Upper lobe of right lung (tissue), 1 donor: ENCODE measurements around the gene NDUFC2. TPM values are rescaled to one million over a fixed set of nuclear protein-coding genes. Genes with fewer than 3 reads are reported as not detected.

ENCODE experiments used
- ATAC-seq: fragments of 200-7000 bp; cut with Tn5 transposase; one replicate; pipeline ENCODE4 v1.9.1; 2020; ENCODE audit warnings: mild to moderate bottlenecking, moderate library complexity
- DNase-seq: peaks from one replicate; pipeline ENCODE4 v3.0.0-alpha.2; 2020
- H3K27ac ChIP-seq: fragments of 200-600 bp; one replicate; pipeline ENCODE4 v1.8.0; 2022
- H3K27me3 ChIP-seq: fragments of 200-600 bp; one replicate; pipeline ENCODE4 v1.8.0; 2022; ENCODE audit warnings: mild to moderate bottlenecking
- H3K36me3 ChIP-seq: fragments of 200-600 bp; one replicate; pipeline ENCODE4 v1.8.0; 2022
- H3K4me1 ChIP-seq: fragments of 200-600 bp; one replicate; pipeline ENCODE4 v1.8.0; 2022
- H3K4me3 ChIP-seq: fragments of 200-600 bp; one replicate; pipeline ENCODE4 v1.8.0; 2022; ENCODE audit warnings: mild to moderate bottlenecking
- H3K9me3 ChIP-seq: fragments of 200-600 bp; one replicate; pipeline ENCODE4 v1.8.0; 2022
- intact Hi-C: fragments of 100-400 bp; cut with DNase I; formaldehyde crosslinking; loops from one replicate; pipeline ENCODE4 v1.11.0; 2022
- total RNA-seq: library from RNA; stranded (reverse); fragmentation: NEBNext Ultra II Directional; extraction: Animal tissue kit (Norgen Biotek cat#: 25700); gene quantifications from one replicate; pipeline ENCODE4 v1.2.1, GENCODE V29; 2021
- TF ChIP-seq, protein P1 (sequence below): fragments of 200-600 bp; IDR thresholded peaks from one replicate; pipeline ENCODE4 v1.8.0; 2022; ENCODE audit warnings: antibody characterized with exemption
- donor health status: DM: no; HTN: yes; CAD: no; lungs with severe emphysema.

Gene NDUFC2
- total RNA-seq, 1 donor from 2014 or later, result 140 TPM

- Histone ChIP-seq H3K27me3 (no peaks in the 10 kb centered on the region), H3K4me3 (no peak overlapping the region), H3K36me3 (no peaks in the 10 kb centered on the region), H3K27ac (no peak overlapping the region), H3K9me3 (no peaks in the 10 kb centered on the region), H3K4me1 (peaks cover 8% of the 10 kb centered on the region)
- DNase-seq (no peak), ATAC-seq (no peak)
- TF ChIP-seq, protein P1, sequence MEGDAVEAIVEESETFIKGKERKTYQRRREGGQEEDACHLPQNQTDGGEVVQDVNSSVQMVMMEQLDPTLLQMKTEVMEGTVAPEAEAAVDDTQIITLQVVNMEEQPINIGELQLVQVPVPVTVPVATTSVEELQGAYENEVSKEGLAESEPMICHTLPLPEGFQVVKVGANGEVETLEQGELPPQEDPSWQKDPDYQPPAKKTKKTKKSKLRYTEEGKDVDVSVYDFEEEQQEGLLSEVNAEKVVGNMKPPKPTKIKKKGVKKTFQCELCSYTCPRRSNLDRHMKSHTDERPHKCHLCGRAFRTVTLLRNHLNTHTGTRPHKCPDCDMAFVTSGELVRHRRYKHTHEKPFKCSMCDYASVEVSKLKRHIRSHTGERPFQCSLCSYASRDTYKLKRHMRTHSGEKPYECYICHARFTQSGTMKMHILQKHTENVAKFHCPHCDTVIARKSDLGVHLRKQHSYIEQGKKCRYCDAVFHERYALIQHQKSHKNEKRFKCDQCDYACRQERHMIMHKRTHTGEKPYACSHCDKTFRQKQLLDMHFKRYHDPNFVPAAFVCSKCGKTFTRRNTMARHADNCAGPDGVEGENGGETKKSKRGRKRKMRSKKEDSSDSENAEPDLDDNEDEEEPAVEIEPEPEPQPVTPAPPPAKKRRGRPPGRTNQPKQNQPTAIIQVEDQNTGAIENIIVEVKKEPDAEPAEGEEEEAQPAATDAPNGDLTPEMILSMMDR, result no peak
- intact Hi-C loops, result no loop called here
Observed at GRCh38 chr11:78027759-78028158, 51.9 kb downstream of the NDUFC2 start.

DNA sequence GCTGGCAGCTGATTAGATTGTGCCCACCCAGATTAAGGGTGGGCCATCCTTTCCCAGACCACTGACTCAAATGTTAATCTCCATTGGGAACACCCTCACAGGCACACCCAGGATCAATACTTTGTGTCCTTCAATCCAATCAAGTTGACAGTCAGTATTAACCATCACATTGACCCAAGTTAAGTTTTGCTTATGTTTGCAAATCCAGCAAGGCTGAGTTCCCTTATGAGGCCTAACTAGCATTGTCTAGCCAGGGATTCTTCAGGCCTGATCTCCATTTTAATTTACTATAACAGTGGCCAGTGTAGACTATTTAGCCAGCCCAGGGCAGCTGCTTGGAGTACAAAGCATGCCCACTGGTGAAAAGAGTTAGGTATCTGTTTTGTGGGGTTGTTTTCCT, 54.3 kb downstream of the NDUFC2 start:
- H3K9me3 ChIP-seq, result no peaks in the 10 kb centered on the region
- H3K27ac ChIP-seq, result no peak overlapping the region
- peaks cover 4% of the 10 kb centered on the region for H3K4me1 ChIP-seq
- no peaks in the 10 kb centered on the region for H3K27me3 ChIP-seq
- H3K36me3 ChIP-seq, result no peaks in the 10 kb centered on the region
- ATAC-seq, result no peak
- DNase-seq, result no peak
- TF ChIP-seq, protein P1, result no peak
- no peak overlapping the region for H3K4me3 ChIP-seq
- intact Hi-C loops, result no loop called here

DNA sequence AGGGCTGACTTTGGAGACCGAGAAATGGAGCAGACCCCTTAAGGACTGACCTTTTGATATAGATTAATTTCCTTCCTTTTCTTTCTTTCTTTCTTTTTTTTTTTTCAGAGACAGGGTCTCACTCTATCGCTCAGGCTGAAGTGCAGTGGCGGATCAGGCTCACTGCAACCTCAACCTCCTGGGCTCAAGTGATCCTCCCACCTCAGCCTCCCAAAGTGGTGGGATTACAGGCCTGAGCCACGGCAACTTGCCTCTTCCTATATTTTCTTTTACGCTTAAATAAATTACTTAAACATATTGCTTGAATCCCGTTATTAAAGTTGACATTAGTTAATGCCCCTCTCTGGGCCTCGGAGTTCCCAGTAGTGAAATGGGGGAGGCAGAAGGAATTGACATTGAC, 56.2 kb downstream of the NDUFC2 start:
- Histone ChIP-seq H3K27ac (peak overlapping the region; percentile 72), H3K36me3 (no peaks in the 10 kb centered on the region), H3K9me3 (no peaks in the 10 kb centered on the region), H3K4me3 (peak overlapping the region; percentile 58), H3K27me3 (no peaks in the 10 kb centered on the region), H3K4me1 (no peaks in the 10 kb centered on the region)
- DNase-seq (no peak), ATAC-seq (no peak)
- TF ChIP-seq, protein P1, result no peak
- intact Hi-C loops, result no loop called here

GRCh38 chr11:78022397-78023396, 57.0 kb downstream of the NDUFC2 start, which contains the start of gene KCTD14:
Gene KCTD14, minus strand, starts transcription at chr11:78023276. Its CDS starts 27 bp downstream, at chr11:78023249.
- TF ChIP-seq, protein P1, result no peak
- peak; percentile 84 for DNase-seq
- no peaks in the 10 kb centered on the region for H3K9me3 ChIP-seq
- no peaks in the 10 kb centered on the region for H3K36me3 ChIP-seq
- no peaks in the 10 kb centered on the region for H3K27me3 ChIP-seq
- ATAC-seq, result peak; percentile 93
- H3K4me3 ChIP-seq, result peak within 1 kb of the TSS; percentile 58
- intact Hi-C loops, result no loop called here
- H3K27ac ChIP-seq, result peak within 1 kb of the TSS; percentile 72
- H3K4me1 ChIP-seq, result no peaks in the 10 kb centered on the region

GRCh38 chr11:78021611-78022010, 58.1 kb downstream of the NDUFC2 start:
- Histone ChIP-seq H3K9me3 (no peaks in the 10 kb centered on the region), H3K27me3 (no peaks in the 10 kb centered on the region), H3K4me1 (no peaks in the 10 kb centered on the region), H3K27ac (peak overlapping the region; percentile 11), H3K36me3 (no peaks in the 10 kb centered on the region), H3K4me3 (peak overlapping the region; percentile 58)
- intact Hi-C loops, result no loop called here
- ATAC-seq (no peak), DNase-seq (no peak)
- TF ChIP-seq, protein P1, result no peak
